Colon (tissue), 2 donors: Measurements from ENCODE around the gene RSPH4A.
"Not testable (repeated sequence)": the region's sequence is repeated elsewhere in the genome, so short reads cannot be mapped to it uniquely, and the experiment has no call there.

Source experiments
- FAIRE-seq: peaks from 2 replicates; lab custom pipeline; 2012; peaks lifted over from hg19 to GRCh38; lab: Jason Lieb, UNC
- donor health status: control.
- donor health status: control.

Gene RSPH4A

GRCh38 chr6:116615937-116616736 lies at the start of gene RSPH4A:
RSPH4A (plus strand) TSS chr6:116616479; CDS start chr6:116616624, 145 bp downstream.
- FAIRE-seq: no peak

- no peak for FAIRE-seq
These were observed 48.2 kb upstream of the RSPH4A start for GRCh38 chr6:116568111-116568510.

- no peak for FAIRE-seq
These were observed 47.2 kb upstream of the RSPH4A start for GRCh38 chr6:116568821-116569755.

- no peak for FAIRE-seq
These were observed 45.2 kb upstream of the RSPH4A start, which contains the start of gene RWDD1 for GRCh38 chr6:116570856-116571682. RWDD1 (plus strand) TSS chr6:116571504; CDS start chr6:116571583, 79 bp downstream.

- no peak for FAIRE-seq
These were observed 44.6 kb upstream of the RSPH4A start for GRCh38 chr6:116571683-116572000.

GRCh38 chr6:116572162-116572561 lies 44.1 kb upstream of the RSPH4A start:
- no peak for FAIRE-seq

GRCh38 chr6:116575227-116575626 lies 41.1 kb upstream of the RSPH4A start:
- FAIRE-seq: no peak

GRCh38 chr6:116577486-116577885 lies 38.8 kb upstream of the RSPH4A start:
- FAIRE-seq: no peak

- FAIRE-seq: no peak
These were observed 37.9 kb upstream of the RSPH4A start for GRCh38 chr6:116578335-116578734.

- FAIRE-seq: no peak
These were observed 37.1 kb upstream of the RSPH4A start for GRCh38 chr6:116579143-116579542.

GRCh38 chr6:116580198-116580597 lies 36.1 kb upstream of the RSPH4A start:
- no peak for FAIRE-seq

- no peak for FAIRE-seq
These were observed 30.0 kb upstream of the RSPH4A start for GRCh38 chr6:116586276-116586675.

- no peak for FAIRE-seq
These were observed 29.5 kb upstream of the RSPH4A start for GRCh38 chr6:116586738-116587137.

GRCh38 chr6:116595247-116595646 lies 21.0 kb upstream of the RSPH4A start:
- no peak for FAIRE-seq

GRCh38 chr6:116596815-116597214 lies 19.5 kb upstream of the RSPH4A start:
- FAIRE-seq: no peak

GRCh38 chr6:116603916-116604315 lies 12.4 kb upstream of the RSPH4A start:
- FAIRE-seq: not testable (repeated sequence)

- FAIRE-seq: not testable (repeated sequence)
These were observed 11.4 kb upstream of the RSPH4A start for GRCh38 chr6:116604868-116605267.

GRCh38 chr6:116605935-116606334 lies 10.3 kb upstream of the RSPH4A start:
- no peak for FAIRE-seq

- no peak for FAIRE-seq
These were observed 5.2 kb upstream of the RSPH4A start for GRCh38 chr6:116611056-116611455.

- no peak for FAIRE-seq
These were observed 416 bp downstream of the RSPH4A start for GRCh38 chr6:116616737-116617053.

GRCh38 chr6:116624036-116624805 lies 7.9 kb downstream of the RSPH4A start:
- FAIRE-seq: no peak

GRCh38 chr6:116625872-116626271 lies 9.6 kb downstream of the RSPH4A start:
- no peak for FAIRE-seq
